NCI-H82 (cell line): Measurements from ENCODE around the gene CHRNB1.

Experiments used
- DNase-seq: peaks from one replicate; lab custom pipeline; 2025; lab: John Stamatoyannopoulos, UW

The CHRNB1 gene

DNA sequence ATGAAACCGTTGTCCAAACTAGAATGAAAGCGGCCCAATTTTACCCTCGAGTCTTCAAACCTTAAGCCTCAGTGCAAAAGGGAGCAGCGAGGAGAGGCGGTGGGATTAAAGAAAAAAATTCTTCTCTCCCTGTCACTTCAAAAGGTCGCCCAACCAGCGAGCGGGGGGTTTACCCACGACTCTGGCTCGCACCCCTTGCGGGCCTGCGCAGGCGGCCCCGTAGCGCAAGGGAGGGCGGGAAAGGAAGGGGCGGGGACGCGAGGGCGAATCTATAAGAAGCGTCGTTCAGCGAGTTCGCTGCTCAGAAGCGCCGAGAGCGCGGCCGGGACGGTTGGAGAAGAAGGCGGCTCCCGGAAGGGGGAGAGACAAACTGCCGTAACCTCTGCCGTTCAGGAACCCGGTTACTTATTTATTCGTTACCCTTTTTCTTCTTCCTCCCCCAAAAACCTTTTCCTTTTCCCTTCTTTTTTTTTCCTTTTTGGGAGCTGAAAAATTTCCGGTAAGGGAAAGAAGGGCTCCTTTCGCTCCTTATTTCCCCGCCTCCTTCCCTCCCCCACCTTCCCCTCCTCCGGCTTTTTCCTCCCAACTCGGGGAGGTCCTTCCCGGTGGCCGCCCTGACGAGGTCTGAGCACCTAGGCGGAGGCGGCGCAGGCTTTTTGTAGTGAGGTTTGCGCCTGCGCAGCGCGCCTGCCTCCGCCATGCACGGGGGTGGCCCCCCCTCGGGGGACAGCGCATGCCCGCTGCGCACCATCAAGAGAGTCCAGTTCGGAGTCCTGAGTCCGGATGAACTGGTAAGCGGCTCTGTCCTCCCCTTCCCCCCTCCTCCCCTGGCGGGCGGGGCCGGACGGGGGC lies 39.4 kb downstream of the CHRNB1 start, which contains the start of gene POLR2A:
Gene POLR2A, plus strand, starts transcription at position 300 of the 852 bp plus-strand sequence.
- DNase-seq = peak; percentile 99

DNA sequence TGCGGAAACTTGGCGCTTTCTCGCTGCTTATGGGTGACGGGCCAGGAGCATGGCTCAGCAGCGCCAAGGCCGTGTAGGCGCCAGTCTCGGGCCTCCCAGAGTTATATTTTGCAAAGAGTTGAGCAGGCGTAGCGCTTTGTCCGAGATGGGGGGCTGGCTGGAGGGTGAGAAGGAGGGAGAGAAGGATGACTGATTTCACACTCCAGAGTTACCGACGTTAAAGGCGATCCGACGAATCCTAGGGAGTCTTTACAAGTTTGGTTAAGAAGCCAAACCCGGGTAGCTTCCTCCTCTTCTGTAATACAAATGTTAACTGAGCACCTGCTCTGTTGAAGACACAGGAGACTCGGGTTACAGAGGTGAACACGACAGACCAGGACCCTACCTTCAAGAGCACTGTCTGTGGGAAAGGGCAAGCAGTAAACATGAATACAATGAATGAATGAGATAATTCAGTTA lies 40.1 kb downstream of the CHRNB1 start:
- no peak for DNase-seq

DNA sequence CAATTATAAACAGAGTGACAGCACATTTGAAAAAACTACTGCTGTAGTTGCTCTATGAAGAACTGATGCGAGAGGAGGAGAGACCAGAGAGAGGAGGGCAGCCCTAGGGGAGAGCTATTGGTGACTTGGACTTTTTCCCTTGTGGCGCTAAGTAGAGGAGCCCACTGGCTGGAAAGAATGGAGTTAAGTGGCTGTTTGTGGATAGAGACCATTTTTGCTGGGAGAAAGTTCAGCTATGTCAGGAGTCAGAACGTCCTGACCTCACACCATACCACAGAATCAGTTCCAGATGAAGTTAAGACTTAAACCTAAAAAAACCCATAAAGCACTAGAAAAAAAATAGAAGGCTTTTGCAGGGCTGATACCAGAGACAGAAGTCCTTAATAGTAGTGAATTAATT lies 41.3 kb downstream of the CHRNB1 start:
- DNase-seq = no peak

DNA sequence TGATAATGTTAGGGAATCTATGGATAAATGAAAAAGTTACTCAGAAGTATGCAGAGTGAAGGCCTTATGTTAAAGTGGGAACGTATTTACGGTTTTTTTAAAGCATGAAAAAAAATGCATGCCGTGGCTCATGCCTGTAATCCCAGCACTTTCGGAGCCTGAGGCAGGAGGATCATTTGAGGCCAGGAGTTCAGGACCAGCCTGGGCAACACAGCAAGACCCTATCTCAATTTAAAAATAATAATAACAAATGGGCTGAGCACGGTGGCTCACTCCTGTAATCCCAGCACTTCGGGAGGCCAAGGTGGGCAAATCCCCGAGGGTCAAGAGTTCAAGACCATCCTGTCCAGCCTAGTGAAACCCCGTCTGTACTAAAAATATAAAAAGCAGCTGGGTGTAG lies 45.3 kb downstream of the CHRNB1 start:
- DNase-seq = no peak

GRCh38 chr17:7491583-7491982 lies 46.7 kb downstream of the CHRNB1 start:
- peak; percentile 95 for DNase-seq

GRCh38 chr17:7493941-7494340 lies 49.1 kb downstream of the CHRNB1 start:
- DNase-seq = no peak

DNA sequence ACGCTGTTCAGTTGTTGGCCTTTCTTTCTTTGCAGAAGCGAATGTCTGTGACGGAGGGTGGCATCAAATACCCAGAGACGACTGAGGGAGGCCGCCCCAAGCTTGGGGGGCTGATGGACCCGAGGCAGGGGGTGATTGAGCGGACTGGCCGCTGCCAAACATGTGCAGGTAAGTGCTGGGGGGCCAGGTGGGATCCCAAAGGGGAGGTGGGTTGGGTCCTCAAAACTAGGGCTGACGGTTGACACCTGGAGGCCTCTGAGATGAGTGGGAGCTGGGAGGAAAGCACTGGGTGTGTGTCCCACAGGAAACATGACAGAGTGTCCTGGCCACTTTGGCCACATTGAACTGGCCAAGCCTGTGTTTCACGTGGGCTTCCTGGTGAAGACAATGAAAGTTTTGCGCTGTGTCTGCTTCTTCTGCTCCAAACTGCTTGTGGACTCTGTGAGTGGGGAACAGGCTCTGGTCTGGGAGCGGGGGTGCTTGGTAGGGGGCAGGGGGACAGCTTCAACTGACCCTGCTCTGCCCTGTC lies 51.1 kb downstream of the CHRNB1 start:
- no peak for DNase-seq

- DNase-seq = no peak
Measured at GRCh38 chr17:7496470-7497183, 51.8 kb downstream of the CHRNB1 start.

DNA sequence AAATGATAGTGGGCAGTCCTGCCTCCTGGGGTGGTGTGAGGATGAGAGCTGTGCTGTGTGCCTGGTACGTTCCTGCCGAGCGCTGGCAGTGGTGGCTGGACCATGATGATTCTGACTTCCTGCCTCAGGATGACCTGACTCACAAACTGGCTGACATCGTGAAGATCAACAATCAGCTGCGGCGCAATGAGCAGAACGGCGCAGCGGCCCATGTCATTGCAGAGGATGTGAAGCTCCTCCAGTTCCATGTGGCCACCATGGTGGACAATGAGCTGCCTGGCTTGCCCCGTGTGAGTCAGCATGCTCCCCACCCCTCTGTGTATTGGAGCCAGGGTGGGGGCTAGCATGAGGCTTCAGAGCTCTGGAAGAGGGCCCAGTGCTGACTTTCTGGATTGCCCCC lies 52.4 kb downstream of the CHRNB1 start:
- DNase-seq = no peak

GRCh38 chr17:7497636-7498035 lies 52.8 kb downstream of the CHRNB1 start:
- DNase-seq = no peak

GRCh38 chr17:7499161-7499560 lies 54.3 kb downstream of the CHRNB1 start:
- DNase-seq = no peak

DNA sequence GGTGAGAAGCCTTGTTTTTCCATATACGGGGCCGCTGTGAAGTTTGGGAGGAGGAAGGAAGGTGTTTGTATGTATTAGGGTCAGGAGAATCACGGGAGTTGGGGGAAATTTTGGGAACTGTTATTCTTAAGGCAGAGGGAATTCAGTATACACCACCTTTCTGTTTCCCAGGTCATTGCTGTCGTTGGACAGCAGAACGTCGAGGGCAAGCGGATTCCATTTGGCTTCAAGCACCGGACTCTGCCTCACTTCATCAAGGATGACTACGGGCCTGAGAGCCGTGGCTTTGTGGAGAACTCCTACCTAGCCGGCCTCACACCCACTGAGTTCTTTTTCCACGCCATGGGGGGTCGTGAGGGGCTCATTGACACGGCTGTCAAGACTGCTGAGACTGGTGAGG lies 56.9 kb downstream of the CHRNB1 start:
- DNase-seq = no peak

DNA sequence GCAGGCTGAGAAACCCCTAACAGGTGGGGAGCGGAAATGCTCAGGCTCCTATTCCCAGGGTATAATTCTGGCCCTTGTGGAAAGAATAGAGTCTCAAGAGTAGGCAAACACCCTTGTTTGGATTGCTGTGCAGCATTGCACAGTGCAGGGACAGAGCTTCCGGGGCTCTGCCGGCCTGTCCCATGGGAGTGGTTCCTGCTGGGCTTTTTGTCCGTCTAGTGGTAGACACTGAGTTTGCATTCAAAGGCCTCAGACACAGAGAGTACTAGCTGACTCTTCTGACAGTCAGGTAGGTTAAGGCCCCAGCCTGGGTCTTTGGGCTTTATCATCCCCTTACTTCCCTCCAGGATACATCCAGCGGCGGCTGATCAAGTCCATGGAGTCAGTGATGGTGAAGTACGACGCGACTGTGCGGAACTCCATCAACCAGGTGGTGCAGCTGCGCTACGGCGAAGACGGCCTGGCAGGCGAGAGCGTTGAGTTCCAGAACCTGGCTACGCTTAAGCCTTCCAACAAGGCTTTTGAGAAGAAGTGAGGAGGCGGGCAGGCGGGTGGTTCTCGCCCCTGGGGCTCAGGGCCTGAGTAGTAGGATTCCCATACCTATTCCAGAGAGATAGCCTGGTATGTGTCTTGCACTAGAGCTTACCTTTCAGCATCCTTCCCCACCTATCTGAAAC lies 57.4 kb downstream of the CHRNB1 start:
- no peak for DNase-seq

DNA sequence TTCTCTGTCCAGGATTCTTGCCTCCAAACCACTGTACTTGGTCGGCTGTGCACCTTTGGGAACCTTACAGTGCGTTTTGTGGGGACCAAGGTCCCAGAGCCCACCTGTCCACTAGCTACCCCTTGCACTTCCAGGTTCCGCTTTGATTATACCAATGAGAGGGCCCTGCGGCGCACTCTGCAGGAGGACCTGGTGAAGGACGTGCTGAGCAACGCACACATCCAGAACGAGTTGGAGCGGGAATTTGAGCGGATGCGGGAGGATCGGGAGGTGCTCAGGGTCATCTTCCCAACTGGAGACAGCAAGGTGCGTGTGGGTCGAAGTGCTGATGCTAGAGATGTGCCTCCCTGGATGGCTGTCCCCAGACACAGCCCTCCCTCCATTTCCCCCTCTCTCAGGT lies 58.1 kb downstream of the CHRNB1 start:
- DNase-seq = peak; percentile 36

DNA sequence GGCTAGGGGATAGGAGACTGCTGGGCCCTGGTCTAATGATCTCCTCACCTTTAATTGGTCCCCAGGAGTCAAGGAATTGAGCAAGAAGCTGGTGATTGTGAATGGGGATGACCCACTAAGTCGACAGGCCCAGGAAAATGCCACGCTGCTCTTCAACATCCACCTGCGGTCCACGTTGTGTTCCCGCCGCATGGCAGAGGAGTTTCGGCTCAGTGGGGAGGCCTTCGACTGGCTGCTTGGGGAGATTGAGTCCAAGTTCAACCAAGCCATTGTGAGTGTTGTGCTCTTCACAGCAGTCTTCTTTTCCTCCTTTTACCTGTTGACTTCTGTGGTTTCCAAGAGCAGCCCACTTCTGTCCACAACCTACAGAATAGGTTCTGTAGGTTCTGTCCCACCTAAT lies 58.7 kb downstream of the CHRNB1 start:
- DNase-seq = no peak
